GM19467 (cell line): ENCODE results near the gene ABHD1.
"Not testable (repeated sequence)": the region's sequence is repeated elsewhere in the genome, so short reads cannot be mapped to it uniquely, and the experiment has no call there.

Experiments
- ATAC-seq: cut with Tn5 transposase; IDR thresholded peaks from one replicate; pipeline ENCODE4 v1.9.1; 2021; ENCODE audit warnings: mild to moderate bottlenecking, moderate library complexity; ENCODE audit not compliant: unreplicated experiment

The ABHD1 gene

DNA sequence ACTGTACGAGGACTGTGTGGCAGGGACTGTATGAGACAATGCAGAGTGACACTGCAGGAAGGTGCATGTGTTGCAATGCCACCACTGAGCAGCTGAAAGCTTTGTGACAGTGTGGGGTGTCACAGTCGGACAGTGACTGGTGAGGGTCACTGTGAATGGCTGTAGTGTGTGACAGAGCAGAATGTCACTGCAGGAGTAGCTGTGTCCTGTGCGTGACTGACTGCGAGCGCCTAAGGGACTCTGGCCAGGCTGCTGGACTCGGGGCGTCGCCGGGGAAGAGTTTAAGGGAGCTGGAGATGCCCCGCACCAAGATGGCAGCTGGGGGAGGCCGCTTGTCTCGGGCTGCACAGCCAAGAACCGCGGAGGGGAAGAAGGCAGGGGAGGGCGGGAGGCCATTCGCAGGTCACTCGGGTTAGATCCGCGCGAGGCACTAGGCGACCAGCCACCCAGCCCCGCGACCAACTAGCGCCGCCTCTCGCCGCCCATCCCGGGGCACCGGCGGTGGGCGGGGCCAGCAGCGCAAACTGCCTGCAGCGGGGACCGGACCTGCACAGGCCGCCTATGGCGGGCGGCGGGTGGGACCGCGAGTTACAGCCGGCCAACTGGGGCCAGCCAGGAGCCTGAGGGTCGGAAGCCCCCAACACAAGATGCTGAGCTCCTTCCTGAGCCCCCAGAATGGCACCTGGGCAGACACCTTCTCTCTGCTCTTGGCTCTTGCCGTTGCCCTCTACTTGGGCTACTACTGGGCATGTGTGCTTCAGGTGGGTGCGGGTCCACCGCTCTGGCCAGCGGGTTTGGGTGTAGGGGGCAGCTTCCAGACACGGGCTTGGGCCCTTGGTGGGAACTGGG lies at the start of gene ABHD1:
Gene ABHD1 (plus strand): TSS at position 514 of the 849 bp plus-strand sequence. CDS start 134 bp downstream, at position 648.
- no peak for ATAC-seq

DNA sequence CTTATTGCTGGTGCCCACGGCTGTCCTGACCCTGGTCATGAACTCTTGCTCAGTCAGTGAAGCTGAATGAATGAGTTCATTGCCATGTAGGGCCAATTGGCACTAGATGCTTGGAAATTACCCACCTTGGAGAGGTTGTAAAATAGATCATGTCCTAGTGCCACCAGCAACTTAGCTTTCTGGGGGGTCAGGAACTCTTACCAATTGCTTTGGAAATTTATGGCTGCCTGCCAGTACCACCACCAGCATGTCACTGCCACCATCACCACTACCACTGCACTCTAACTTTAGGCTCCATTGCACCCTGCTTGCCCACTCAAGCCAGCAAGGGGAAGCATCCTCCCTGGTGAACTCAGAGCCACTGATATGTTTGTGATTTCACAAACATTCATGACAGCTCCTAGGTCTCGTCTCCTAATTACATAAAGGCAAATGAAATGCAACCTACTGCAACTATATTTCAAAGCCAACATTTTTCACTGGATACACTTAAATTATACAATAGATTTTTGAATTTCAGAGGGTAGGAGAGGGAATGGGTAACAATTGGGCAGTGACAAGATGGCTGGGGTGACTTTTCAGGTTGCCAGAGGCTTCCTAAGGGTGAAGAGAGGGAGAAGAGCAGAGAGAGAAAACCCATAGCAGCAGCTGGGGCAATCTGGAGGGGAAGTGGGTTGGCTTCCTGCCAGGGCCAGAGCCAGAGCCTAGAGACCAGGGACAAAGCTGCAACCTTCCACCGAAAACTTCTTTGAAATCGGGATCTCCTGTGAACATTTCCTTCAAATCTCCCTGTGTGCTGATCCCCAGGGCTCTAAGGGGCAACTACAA lies 48.7 kb upstream of the ABHD1 start:
- no peak for ATAC-seq

DNA sequence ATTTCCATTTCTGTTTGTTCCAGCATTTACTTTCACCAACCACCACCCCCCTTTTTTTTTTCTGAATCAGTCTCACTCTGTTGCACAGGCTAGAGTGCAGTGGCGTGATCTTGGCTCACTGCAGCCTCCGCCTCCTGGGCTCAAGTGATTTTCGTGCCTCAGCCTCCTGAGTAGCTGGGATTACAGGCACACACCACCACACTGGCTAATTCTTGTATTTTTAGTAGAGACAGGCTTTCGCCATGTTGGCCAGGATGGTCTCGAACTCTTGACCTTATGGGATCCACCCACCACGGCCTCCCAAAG lies 48.1 kb upstream of the ABHD1 start:
- not testable (repeated sequence) for ATAC-seq

DNA sequence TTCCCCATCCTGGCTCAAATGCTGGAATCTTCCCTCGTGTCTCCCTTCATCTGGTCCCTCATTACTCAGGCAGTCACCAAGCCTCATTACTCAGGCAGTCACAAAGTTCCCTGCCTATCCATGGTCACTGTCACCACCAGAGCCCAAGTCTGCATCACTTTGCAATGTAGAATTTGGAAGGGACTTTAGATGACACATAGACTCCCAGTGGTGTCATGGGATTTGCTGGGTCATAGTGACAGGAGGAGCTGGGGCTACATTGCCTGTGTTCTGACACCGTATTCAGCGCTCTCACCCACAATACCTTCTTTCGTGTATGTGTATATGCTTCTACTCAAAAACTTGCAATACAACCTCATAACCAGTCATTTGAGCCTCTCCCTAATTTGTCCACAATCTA lies 47.3 kb upstream of the ABHD1 start:
- no peak for ATAC-seq

DNA sequence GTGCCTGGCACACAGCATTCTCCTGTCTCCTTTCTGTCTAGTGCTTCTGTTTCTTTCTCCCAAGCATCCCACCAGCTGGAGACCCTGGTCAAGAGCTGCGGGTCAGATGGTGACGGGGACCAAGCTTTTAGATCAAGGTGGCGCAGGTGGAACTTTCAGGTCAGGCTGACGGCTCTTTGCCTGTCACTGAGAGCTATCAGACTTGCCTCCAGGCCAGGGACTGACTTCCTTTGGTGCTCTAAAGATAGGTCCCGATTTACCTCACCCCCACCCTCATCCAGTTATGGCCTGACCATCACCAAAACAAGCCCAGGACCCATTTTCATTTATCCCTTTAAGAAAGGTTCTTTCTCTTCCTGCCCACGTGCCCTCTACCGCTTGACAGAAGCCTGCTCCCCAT lies 46.4 kb upstream of the ABHD1 start:
- ATAC-seq: no peak

DNA sequence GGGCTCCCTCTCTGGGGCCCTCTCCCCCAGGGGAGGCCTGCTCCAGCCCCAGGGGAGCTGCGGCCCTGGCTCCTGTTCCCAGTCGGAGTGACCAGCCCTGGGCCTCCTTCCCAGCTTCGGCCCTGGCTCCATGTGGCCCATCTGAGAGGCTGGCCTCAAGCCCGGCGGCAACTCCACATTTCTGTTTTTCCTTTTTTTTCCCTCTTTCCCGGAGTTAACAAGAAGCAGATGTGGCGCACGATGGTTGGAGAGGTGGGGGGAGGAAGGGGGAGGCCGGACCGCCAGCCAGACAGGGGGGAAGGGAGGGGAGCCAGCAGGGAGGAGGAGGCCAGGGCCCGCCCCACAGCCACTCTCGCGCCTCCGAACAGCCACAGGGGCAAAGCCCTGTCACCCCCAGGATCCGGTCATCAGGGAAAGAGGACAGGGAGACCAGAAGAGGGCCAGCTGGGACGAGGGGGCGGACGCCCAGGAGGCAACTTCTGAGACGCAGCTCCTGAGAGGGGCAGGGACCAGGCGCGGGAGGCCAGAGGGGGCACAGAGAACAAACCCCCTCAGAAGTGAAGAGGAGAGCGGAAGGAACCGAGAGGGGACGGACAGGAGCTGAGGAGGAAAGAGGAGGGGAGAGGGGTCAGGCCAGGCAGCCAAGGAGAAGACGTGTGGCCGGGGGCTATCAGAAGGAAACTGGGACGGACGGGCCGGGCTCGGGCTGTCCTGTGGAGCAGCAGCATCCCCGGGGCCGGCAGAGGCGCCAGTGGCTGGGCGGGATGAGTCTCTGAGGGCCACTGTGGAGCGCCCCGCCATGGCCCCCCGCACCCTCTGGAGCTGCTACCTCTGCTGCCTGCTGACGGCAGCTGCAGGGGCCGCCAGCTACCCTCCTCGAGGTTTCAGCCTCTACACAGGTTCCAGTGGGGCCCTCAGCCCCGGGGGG lies 45.1 kb upstream of the ABHD1 start, which contains the start of gene EMILIN1:
Gene EMILIN1 (plus strand): TSS at position 349 of the 928 bp plus-strand sequence. CDS start 451 bp downstream, at position 800.
- ATAC-seq: no peak

DNA sequence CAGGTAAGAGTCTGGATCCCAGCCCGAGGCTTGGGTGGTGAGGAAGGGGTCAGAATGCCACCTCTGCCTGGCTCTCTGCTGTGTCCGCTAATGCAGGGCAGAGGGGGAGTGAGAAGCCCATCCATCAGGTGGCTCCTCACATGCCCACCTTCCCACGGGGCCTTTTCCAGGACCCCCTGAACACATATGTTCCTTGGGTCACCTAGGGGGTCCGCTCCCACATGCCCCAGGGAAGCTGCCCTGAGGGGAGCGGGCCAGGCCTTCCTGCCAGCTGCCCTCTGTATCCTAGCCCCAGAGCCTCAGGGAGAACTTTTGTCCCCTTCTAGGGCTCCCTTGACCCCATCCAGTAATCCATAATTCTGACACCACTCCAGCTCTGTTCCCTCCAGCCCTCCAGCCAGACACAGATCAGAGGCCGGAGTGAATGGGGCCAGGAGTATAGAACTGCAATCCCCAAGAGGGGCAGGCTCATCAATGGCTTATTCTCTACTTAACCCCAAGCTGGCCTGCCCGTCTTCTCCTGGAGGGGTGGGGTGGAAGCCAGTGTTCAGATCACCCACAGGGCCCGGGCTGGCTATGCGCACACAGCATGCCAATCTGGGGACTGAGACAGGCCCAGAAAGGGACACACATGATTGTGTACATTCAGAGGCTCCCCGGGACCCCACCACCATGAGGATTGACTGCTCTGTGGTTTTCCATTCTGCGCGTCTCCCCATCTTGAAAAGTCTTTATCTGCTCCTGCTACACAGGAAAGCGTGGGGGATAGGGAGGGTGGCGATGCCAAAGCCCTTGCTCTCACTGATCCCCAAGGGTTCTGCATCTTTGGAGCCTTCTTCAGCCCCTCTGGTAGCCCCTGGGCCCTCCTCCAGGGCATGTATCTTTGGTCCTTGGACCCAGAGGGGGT lies 44.1 kb upstream of the ABHD1 start:
- no peak for ATAC-seq

DNA sequence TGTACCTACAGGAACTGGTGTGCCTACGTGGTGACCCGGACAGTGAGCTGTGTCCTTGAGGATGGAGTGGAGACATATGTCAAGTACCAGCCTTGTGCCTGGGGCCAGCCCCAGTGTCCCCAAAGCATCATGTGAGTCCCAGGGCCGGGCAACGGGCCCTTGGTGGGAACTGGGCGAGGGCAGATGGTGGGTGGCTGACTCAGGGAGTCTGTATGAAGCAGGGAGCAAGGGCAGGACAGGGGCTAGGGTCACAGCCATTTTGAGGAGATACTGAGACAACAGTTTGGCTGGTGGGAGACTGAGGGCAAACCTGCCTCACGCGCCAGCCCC lies 43.5 kb upstream of the ABHD1 start:
- ATAC-seq: no peak

DNA sequence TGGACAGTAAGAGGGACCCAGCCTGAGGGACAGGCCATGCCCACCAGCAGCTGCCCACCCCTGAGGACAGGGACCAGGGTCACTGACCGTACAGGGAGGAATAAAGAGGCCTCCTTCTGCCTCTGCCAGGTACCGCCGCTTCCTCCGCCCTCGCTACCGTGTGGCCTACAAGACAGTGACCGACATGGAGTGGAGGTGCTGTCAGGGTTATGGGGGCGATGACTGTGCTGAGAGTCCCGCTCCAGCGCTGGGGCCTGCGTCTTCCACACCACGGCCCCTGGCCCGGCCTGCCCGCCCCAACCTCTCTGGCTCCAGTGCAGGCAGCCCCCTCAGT lies 43.0 kb upstream of the ABHD1 start:
- no peak for ATAC-seq

DNA sequence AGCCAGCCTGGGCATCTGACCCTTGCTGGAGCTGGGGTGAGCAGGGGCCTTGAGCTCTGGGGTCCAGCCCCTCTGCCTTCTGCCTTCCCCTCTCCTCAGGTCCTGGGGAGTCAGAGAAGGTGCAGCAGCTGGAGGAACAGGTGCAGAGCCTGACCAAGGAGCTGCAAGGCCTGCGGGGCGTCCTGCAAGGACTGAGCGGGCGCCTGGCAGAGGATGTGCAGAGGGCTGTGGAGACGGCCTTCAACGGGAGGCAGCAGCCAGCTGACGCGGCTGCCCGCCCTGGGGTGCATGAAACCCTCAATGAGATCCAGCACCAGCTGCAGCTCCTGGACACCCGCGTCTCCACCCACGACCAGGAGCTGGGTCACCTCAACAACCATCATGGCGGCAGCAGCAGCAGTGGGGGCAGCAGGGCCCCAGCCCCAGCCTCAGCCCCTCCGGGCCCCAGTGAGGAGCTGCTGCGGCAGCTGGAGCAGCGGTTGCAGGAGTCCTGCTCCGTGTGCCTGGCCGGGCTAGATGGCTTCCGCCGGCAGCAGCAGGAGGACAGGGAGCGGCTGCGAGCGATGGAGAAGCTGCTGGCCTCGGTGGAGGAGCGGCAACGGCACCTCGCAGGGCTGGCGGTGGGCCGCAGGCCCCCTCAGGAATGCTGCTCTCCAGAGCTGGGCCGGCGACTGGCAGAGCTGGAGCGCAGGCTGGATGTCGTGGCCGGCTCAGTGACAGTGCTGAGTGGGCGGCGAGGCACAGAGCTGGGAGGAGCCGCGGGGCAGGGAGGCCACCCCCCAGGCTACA lies 41.4 kb upstream of the ABHD1 start:
- ATAC-seq: no peak

DNA sequence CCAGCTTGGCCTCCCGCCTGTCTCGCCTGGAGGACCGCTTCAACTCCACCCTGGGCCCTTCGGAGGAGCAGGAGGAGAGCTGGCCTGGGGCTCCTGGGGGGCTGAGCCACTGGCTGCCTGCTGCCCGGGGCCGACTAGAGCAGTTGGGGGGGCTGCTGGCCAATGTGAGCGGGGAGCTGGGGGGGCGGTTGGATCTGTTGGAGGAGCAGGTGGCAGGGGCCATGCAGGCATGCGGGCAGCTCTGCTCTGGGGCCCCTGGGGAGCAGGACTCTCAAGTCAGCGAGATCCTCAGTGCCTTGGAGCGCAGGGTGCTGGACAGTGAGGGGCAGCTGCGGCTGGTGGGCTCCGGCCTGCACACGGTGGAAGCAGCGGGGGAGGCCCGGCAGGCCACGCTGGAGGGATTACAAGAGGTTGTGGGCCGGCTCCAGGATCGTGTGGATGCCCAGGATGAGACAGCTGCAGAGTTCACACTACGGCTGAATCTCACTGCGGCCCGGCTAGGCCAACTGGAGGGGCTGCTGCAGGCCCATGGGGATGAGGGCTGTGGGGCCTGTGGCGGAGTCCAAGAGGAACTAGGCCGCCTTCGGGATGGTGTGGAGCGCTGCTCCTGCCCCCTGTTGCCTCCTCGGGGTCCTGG lies 40.7 kb upstream of the ABHD1 start:
- no peak for ATAC-seq

DNA sequence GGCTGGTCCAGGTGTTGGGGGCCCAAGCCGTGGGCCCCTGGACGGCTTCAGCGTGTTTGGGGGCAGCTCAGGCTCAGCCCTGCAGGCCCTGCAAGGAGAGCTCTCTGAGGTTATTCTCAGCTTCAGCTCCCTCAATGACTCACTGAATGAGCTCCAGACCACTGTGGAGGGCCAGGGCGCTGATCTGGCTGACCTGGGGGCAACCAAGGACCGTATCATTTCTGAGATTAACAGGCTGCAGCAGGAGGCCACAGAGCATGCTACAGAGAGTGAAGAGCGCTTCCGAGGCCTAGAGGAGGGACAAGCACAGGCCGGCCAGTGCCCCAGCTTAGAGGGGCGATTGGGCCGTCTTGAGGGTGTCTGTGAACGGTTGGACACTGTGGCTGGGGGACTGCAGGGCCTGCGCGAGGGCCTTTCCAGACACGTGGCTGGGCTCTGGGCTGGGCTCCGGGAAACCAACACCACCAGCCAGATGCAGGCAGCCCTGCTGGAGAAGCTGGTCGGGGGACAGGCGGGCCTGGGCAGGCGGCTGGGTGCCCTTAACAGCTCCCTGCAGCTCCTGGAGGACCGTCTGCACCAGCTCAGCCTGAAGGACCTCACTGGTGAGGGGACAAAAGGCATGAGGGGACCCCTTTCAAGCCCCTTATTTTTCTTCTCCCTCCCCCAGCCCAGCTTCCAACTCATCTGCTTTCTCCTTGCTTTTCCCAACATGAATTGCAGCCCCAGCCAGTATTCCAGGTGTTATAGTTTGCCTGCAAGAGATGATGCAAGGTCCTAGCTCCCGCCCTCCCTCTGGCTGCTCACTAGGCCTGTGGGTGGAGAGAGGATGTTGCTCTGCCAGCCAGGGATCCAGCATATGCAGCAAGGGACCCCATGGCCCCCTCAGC lies 40.0 kb upstream of the ABHD1 start:
- ATAC-seq: no peak

DNA sequence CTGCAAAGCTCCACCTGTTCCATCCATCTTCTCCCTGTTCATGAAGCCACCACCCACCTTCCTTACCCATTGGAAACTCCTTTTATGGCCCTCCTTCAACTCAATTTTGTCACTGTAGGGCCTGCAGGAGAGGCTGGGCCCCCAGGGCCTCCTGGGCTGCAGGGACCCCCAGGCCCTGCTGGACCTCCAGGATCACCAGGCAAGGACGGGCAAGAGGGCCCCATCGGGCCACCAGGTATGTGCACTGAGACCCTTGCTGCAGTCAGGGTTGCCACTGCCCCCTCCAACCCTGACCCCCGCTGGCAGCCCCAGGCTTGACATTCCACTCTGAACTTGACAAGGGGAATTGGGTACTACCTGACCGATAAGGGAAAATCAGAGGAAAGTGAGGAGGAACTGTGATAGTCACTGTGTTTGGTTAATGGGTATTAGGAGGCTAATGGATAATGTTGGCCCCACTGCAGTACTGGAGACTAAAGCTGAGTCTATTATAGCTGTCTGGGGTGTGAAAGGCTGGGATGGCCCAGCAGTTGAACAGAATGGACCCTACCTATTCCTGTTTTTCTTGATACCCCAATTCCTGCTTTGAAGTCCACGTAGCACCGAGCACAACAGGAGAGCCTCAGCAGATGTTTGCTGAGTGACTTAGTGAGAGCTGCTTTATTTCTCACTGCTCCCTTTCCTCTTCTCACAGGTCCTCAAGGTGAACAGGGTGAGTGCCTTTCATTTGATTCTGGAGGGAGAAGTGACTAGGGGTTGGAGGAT lies 39.1 kb upstream of the ABHD1 start:
- ATAC-seq: no peak

DNA sequence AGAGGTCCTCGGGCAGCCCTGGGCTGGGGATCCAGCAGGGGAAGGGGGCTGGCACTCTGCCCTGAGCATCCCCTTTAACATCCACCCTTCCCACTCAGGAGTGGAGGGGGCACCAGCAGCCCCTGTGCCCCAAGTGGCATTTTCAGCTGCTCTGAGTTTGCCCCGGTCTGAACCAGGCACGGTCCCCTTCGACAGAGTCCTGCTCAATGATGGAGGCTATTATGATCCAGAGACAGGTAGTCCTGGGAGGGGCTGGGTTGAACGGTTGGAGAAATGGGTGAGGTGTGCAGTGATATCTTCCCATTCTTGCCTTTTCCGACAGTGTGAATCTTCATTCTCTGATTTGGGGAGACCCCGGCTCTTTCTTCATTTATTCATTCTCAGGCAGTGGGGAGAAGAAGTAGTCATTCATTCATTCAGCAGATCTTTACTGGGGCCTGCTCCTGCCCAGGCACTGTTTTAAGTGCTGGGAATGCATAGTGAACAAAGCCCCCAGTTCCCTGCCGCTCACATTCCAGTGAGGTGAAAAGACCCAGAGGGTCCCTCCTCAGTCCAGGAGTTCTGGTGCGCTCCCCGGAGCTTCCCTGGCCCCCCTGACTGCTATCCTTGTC lies 38.4 kb upstream of the ABHD1 start:
- no peak for ATAC-seq

DNA sequence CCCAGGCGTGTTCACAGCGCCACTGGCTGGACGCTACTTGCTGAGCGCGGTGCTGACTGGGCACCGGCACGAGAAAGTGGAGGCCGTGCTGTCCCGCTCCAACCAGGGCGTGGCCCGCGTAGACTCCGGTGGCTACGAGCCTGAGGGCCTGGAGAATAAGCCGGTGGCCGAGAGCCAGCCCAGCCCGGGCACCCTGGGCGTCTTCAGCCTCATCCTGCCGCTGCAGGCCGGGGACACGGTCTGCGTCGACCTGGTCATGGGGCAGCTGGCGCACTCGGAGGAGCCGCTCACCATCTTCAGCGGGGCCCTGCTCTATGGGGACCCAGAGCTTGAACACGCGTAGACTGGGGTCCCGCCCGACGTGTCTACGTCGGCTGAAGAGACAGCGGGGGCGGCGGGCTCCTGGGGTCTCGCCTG lies 37.9 kb upstream of the ABHD1 start:
- peak; percentile 9 for ATAC-seq

DNA sequence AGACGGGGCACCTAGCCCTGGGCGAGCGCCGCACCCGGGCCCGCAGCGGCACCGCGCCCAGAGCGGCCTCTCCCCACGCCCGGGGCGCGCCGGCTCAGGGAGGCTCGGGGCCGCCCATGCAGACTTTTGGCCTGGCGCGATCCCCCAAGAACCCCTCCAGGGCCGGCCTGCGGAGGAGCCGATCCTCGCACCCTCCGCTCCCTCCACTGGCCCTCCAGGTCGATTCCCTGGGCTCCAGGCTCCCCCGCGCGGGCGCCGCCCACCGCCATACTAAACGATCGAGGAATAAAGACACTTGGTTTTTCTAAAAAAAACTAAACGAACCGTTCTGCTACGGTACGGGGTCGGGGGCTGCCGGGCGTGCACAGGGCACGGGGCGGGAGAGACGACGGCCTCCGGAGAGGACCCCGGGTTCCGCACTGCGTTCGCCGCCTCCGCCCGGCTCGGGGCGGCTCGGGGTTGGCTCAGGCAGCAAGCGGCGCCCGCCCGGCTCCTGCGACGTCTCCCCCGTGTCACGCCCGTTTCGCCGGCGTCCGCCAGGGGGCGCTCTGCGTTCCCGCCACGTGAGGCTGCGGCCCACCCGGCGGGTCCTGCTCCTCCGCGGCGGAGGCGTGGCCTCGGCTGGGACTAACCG lies 37.4 kb upstream of the ABHD1 start:
- peak; percentile 64 for ATAC-seq
